Tibial nerve (tissue), 4 donors: ENCODE data around the gene CCDC152.

ENCODE experiments used
- CTCF ChIP-seq, 5 experiments: fragments of 200-600 bp in 3 of 5; fragments of 450-650 bp in 2 of 5; sonication (generic) in 3 of 5; IDR thresholded peaks; one replicate each; pipeline ENCODE4 v1.5.1; 2016 to 2019; ENCODE audit warnings: antibody characterized with exemption in 5 of 5, mild to moderate bottlenecking in 3 of 5, moderate library complexity in 2 of 5
- EP300 ChIP-seq, 2 donors: sonication (generic); formaldehyde crosslinking; IDR thresholded peaks; one replicate each; pipeline ENCODE4 v1.6.1; 2017; ENCODE audit warnings: antibody characterized with exemption in 2 of 2, mild to moderate bottlenecking in 1 of 2
- POLR2A ChIP-seq, 2 donors: fragments of 450-650 bp; IDR thresholded peaks; one replicate each; pipeline ENCODE4 v1.6.1; 2017; ENCODE audit warnings: antibody characterized with exemption in 2 of 2, mild to moderate bottlenecking in 2 of 2, moderate library complexity in 2 of 2

- TF ChIP-seq CTCF (IDR thresholded peaks at IDR 0.05) (no peak), EP300 (IDR thresholded peaks at IDR 0.05) (no peak), POLR2A (IDR thresholded peaks at IDR 0.05) (no peak)
Measured at GRCh38 chr5:42753099-42753498, 3.5 kb upstream of the CCDC152 start.
